NCI-H128 (cell line): ENCODE measurements around the gene RNF175.

Experiments used
- DNase-seq: peaks from one replicate; lab custom pipeline; 2025; ENCODE audit not compliant: unreplicated experiment; lab: John Stamatoyannopoulos, UW

RNF175 gene

DNA sequence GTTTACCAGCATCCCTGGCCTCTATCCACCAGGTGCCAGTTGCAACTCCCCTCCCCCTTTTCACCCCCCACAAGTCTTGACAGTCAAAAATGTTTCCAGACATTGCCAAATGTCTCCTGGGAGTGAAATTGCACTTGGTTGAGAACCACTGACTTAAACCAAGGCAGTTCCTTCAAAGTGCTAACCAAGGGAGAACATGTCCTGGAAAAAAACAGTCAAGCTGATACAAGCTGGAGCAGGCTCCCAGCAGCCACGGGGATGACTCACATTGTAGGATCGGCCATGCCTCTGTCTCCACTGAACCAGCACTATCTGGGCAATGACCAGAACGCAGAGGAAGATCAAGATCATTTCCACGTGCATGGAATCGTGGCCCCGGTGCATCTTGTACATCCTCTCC lies 11.4 kb downstream of the RNF175 start:
- DNase-seq = no peak

DNA sequence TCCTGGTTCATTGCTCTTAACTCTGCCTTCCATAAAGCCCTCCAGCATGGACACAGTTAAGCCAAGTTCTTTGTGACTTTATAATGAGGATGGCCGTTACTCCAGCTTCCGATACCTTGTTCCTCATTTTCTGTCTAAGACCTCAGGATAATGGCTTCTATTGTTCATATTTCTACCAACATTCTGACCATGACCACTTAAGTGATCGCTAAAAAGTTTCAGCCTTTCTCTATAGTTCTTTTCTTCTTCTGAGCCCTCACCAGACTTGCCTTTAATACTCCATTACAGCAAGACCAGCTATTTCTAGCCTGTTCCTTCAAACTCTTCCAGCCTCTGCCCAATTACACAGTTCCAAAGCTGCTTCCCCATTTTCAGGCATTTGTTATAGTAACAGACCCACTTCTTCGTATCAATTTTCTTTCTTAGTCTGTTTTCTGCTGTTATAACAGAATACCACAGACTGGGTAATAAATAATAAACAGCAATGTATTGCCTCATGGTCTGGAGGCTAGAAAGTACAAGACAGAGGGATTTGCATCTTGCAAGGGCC lies 12.3 kb downstream of the RNF175 start:
- no peak for DNase-seq

DNA sequence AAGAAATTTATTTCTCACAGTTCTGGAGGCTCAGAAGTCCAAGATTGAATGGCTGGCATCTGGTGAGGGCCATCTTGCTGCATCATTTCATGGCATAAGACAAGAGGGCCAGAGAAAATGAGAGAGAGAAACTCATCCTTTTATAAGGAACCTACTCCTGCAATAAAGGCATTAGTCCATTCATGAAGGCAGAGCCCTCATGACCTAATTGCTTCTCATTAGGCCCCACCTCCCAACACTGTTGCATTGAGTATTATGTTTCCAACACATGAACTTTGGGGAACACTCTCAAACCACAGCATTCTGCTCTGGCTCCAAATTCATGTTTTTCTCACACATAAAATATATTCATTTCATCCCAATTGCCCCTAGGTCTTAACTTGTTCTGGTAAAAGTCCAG lies 14.2 kb downstream of the RNF175 start:
- DNase-seq = no peak

DNA sequence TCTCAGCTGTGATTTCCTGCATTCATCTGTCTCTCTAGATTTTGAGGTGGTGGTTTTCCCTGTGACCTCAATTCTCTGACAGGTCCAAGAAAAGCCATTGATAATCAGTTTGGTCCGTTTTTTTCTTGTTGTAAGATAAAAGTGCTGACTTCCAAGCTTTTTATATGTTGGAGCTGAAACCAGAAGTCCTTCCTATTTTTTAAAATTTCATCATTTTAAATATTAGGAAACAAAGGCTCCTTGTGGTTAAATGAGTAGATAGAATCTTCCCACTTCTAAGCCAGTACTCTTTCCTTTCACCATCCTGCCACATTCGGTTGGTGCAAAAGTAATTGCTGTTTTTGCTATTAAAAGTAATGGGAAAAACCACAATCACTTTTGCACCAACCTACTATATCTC lies 18.3 kb downstream of the RNF175 start:
- no peak for DNase-seq

DNA sequence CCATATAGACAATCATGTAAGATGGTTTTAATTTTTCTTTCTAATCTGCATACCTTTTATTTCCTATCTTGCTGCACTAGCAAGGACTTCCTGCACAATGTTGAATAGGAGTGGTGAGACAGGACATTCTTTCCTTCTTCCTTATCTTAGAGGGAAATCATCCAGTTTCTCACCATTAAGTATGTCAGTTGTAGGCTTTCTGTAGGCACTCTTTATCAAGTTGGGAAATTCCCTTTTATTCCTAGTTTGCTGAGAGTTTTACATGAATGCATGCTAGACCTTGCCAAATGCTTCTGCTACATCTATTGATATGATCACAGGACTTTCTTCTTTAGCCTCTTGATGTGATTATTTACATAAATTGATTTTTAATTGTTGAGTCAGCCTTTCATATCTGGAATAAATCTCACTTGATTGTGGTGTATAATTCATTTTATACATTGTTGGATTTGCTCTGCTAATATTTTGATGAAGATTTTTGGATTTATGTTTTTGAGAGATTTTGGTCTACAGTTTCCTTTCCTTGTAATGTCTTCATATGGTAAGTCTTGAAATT lies 23.8 kb downstream of the RNF175 start:
- no peak for DNase-seq

DNA sequence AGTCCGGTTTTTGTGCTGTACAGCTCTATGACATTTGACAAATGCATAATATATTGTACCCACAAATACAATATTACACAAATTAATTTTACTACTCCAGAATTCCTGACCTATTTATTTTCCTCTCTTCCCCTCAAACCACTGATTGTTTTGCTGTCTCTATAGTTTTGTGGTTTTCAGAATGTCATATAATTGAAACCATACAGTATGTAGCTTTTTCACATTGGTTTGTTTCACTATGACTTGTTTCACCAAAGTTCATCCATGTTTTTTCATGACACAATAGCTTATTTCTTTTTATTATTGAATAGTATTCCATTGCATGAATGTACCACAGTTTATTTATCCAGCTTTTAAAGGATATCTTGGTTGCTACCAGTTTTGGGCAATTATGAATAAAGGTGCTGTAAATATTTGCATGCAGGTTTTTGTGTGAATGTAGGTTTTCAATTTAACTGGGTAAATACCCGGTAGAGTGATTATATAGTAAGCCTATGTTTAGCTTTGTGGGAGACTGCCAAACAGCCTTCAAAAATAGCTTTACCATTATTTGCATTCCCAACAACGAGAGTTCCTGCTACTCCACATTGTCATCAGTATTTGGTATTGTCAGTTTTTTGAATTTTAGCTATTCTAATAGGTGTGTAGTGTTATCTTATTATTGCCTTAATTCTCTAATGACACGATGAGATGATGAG lies 25.9 kb downstream of the RNF175 start:
- no peak for DNase-seq

DNA sequence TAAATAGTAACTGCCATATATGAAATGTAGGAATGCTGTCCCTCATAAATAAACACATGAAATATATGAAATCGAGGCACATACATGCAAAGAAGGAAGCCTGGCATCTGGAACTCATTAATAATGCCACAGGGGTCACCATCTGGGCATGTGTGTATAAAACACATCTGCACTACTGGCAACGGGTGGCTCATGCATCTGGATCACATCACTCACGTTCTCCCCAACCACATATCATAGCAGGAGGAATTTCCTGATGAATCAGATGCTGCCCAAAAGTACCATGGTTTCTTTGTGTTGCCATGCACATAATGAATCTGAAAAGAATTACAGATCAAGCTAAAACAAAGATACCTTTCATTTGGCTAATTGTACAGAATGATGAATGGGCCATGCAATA lies 28.6 kb downstream of the RNF175 start:
- DNase-seq = no peak

DNA sequence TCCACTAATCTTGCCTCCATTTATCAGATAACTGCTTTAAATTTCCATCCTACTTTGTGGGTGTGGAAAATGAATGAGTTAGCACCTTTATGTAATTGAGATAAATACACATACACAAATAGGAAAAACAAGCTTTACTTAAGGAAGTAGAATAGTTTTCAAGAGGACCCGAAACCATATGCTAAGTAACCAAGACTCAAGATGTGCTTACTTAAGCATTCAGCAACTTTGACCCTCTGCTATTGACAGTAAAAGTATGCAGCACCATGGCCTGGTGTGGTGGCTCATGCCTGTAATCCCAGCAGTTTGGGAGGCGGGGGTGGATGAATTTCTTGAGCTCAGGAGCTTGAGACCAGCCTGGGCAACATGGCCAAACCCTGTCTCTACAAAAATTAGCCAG lies 29.9 kb downstream of the RNF175 start:
- no peak for DNase-seq

DNA sequence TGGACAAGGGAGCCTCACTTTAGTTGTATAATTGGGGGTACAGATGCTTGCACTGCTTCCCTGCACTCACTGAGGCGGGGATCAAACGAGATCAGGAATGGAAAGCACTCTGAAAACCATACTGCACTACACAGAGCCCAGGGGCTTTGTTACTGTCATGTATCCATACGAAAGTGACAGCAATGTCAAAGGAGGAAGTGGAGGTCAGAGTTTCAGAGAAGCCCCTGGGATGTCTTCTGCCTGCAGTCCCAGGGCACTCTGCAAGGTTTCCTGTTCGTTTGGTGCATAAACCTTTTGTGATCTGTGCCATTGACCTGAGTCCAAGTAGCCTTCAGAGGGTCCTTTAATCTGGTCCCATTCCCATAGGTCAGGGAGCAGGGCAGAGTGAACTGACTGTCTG lies 31.2 kb downstream of the RNF175 start:
- DNase-seq = no peak

DNA sequence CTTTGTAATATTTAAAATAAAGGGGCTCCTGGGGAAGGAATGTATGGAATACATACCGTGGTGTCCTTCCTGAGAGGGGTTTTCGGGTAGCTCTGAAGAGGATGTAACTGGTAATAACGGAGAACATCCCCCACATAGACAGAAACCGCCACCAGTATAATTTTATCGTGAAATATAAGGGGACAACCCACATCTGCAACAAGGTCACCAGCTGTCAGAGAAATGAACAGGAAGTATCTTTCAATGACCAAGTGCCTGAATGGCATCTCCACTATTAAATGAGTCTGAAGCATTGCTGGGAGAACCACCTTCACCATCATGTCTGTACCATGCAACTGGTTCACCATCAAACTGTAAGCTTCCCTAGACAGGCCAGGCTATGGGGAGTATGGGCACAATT lies 31.7 kb downstream of the RNF175 start:
- DNase-seq = no peak

DNA sequence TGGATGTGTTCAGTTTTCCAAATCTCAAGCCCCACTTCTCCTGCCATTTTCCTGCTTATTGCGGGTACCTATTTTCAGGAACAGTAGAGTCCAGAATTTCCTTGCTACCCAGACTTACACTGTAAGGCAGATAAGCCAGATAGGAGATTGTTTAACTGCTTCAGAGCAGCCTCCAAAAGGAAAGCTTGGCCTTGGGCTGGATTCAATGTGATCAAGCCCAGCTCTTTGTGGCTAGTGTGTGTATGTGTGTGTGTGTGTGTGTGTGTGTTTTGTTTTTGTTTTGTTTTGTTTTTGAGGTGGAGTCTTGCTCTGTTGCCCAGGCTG lies 34.0 kb downstream of the RNF175 start:
- no peak for DNase-seq

DNA sequence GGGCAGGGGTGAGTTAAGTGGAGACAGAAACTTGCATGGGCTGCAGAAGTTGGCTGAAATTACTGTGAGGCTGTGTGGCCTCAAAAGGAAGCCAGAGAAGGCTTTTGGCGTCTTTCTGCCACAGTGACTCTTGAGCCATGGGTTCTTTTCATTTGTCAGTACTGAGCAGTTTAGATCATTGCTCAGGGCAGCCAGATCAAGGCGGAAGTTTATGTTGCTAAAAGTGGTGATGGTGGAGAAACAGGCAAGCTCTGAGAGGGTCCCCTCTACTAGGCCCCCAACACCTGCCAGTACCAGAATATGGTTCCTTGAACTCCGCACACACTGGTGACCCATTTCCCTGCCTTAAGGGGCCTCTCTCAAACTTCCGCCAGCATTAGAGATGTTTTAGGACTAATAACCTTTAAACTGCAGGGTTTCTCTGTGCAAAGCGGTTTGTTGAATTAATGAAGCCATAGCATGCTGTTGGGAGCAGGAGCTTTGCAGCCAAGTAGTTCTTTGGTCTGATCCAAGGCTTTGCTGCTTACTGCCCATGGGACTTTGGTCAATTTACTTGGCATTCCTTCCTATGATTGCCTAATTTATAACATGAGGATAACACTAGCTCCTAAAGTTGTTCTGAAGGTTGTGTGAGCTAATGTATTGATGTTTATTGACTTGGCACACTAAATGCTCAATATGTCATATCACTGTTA lies 34.5 kb downstream of the RNF175 start:
- no peak for DNase-seq

DNA sequence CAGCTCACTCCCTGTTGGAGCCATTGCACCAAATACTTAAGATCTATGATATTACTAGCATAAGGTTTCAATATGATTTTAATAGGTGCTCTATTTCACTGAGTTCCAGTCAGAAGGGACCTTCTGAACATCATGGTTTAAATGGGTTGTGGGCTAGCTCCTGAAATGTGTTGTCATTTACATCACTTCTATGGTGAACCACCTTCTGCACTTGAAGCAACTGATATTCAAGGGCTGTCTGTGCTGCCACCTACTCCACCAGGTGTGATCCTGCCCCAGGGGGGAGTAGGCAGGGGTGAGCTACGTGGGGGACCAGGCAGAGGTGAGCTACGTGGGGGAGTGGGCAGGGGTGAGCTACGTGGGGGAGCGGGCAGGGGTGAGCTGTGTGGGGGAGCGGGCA lies 35.2 kb downstream of the RNF175 start:
- DNase-seq = no peak

DNA sequence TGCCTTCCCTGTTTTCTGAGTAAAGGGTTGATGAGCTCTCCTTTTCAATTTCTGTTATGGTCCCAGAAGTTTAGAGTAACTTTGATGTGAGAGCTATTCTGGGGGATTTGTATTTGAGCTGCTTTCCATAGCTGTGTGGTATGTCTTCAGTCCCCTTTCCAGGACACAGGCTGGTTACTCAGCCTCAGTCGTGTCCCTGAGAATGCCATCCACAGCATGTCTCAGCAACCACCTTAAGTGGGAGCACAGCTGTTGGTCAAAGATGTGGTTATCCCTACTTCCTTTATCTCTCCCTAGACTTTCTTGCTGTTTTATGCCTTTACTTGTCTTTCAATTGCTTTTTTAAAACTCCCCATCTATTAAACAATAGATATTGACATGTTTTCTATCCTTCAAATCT lies 37.8 kb downstream of the RNF175 start:
- no peak for DNase-seq

DNA sequence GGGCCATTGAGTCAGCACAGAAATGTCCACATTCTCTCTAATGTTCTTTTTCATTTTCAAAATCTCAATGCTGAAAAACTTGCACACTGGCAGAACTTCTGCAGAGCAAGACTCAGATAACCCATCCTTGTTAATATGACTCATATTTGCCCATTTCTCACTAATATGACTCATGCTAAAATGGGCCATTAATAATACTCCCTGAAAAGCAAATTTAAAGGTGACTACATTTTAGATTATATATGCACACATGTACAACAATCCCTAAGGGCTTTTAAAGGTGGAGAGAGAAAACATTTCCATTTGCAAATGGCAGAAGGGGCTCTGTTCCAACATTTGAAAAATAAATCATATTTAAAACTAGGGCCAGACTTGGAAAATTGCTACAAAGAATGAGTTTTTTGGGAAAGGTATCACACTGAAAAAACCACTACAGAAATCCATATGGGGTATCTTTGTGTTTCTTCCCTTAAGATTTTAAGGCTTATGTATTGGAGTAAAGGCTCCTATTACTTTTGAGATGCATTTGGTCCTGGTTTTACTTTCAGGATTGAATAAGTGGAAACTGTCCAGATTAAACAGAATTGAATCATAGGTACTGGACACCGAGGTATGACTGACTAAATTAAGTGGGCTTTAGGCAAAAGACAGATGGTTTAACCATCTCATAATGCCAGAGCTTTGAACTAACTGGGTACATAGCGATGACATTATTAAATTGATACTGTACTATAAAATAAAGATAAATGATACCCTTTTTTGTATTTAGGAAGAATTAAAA lies 45.8 kb downstream of the RNF175 start:
- no peak for DNase-seq

DNA sequence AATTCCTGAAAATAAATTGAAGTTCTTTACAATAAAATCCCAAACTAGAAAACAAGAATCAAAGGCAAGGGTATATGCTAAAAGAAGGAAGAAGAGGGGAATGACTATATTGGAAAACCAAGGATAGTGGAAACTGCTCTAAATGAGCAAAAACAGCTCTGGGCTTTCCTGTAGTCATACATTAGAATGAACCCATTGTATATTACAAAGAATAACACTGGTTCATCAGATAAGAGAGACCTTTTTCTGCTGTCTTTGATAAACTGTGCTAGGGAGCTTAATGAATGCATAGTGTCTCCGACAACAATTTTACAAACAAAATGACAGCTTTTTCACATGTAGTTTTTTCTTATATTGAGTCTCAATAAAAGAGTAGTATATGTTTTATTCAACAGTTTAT lies 49.1 kb downstream of the RNF175 start:
- no peak for DNase-seq

DNA sequence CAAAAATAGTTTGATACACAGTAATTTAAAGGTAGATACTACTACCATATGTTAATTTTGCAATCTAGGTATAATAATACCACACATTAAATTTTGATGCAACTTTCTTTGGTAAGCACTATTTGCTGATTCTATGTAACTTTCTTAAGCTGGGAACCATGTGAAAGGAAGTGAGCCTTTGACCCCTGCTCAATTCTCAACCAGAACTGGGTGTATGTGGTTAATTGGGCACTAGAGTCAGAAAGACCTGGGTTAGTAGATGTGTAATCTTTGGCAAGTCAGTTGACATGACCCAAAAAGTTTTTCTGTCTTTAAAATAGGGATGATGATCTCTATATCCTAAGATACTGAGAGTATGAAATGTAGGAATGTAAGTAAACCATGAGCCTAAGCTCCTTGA lies 53.3 kb downstream of the RNF175 start:
- no peak for DNase-seq

DNA sequence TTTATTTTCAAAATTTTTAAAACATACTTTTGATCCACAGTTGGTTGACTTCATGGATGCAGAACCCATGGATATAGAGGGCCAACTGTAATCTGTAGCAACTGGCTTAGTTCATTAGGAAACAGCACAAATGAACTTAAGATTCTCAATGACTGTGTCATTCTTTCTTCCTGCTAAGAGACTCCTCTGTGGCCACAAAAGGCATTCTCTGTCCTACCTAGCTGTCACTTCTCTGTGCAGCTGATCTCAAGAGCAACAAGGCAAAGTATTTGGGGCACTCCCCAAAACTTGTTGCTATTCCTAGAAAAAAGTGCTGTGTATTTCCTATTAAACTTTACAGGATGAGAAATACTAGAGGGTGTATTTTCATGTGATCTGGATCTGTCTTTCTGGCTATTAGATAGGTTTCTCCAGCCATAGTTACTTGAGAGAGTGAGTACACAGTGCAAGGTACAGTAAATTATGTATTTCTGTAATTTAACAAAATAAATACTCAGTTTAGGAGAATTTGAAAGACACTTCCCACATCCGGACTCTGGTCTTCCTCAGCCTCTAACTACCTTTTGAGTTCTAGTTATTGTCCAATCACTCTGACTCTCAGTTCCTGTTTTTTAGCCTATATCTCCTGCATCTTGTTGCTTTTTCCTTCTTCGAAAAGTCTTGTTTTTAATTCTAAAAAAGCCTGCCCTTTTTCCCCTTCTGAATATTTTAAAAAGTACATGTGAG lies 53.9 kb downstream of the RNF175 start:
- DNase-seq = no peak

DNA sequence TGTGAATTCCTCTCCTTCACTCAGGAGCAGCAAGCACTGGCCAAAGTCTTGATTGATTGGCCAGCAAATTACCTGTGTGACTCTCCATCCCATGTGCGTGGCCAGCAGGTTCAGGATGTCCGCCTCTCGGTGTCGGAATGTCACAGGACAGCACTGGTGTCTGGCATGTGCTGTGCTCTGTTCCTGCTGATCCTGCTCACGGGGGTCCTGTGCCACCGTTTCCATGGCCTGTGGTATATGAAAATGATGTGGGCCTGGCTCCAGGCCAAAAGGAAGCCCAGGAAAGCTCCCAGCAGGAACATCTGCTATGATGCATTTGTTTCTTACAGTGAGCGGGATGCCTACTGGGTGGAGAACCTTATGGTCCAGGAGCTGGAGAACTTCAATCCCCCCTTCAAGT lies 55.3 kb downstream of the RNF175 start:
- no peak for DNase-seq

DNA sequence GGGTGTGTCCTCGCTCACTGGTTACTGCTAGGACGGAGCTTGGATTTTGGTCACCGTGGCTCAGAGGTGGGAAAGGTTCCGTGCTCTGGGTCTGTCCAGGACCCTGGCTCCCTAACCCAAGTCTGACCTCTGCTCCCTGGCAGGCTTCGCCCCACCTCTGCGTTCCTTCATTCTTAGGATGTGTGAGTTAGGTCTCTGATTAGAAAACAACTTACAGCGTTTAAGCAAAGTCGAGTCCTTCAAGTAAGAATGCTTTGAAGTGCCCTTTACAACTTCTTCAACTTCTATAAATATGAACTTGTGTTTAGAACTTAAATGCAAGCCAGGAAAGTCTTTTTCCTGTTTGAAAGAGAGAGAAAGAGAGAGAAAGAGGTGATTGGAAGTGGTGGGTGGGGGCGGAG lies 74.9 kb downstream of the RNF175 start:
- DNase-seq = no peak
